ENCODE data around the gene TAF1C.

- TF ChIP-seq, protein P1, sequence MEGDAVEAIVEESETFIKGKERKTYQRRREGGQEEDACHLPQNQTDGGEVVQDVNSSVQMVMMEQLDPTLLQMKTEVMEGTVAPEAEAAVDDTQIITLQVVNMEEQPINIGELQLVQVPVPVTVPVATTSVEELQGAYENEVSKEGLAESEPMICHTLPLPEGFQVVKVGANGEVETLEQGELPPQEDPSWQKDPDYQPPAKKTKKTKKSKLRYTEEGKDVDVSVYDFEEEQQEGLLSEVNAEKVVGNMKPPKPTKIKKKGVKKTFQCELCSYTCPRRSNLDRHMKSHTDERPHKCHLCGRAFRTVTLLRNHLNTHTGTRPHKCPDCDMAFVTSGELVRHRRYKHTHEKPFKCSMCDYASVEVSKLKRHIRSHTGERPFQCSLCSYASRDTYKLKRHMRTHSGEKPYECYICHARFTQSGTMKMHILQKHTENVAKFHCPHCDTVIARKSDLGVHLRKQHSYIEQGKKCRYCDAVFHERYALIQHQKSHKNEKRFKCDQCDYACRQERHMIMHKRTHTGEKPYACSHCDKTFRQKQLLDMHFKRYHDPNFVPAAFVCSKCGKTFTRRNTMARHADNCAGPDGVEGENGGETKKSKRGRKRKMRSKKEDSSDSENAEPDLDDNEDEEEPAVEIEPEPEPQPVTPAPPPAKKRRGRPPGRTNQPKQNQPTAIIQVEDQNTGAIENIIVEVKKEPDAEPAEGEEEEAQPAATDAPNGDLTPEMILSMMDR (conservative IDR thresholded peaks at IDR 0.05), result no peak
- TF ChIP-seq ZFX (IDR thresholded peaks at IDR 0.05), result no peak
Measured at GRCh38 chr16:84193480-84193879, 6.6 kb upstream of the TAF1C start.
